HG03457 (cell line): ENCODE data around the gene LRP1.

Source experiments
- ATAC-seq: cut with Tn5 transposase; IDR thresholded peaks from one replicate; pipeline ENCODE4 v1.9.1; 2021; ENCODE audit warnings: moderate number of reproducible peaks; ENCODE audit not compliant: unreplicated experiment

Gene LRP1

GRCh38 chr12:57152639-57153038, 24.4 kb downstream of the LRP1 start:
- ATAC-seq: no peak

- ATAC-seq: no peak
Observed at GRCh38 chr12:57153415-57153997, 25.2 kb downstream of the LRP1 start.

GRCh38 chr12:57154076-57154475, 25.8 kb downstream of the LRP1 start:
- ATAC-seq: no peak

GRCh38 chr12:57154804-57155434, 26.6 kb downstream of the LRP1 start:
- ATAC-seq: no peak

GRCh38 chr12:57156701-57157403, 28.6 kb downstream of the LRP1 start:
- ATAC-seq: no peak

- no peak for ATAC-seq
Observed at GRCh38 chr12:57157588-57158173, 29.4 kb downstream of the LRP1 start.

- no peak for ATAC-seq
Observed at GRCh38 chr12:57158186-57158585, 29.9 kb downstream of the LRP1 start.

GRCh38 chr12:57158665-57159064, 30.4 kb downstream of the LRP1 start:
- ATAC-seq: no peak

- ATAC-seq: no peak
Observed at GRCh38 chr12:57159311-57159710, 31.0 kb downstream of the LRP1 start.

- no peak for ATAC-seq
Observed at GRCh38 chr12:57160040-57160439, 31.8 kb downstream of the LRP1 start.

- ATAC-seq: no peak
Observed at GRCh38 chr12:57160741-57161140, 32.5 kb downstream of the LRP1 start.

GRCh38 chr12:57161491-57161890, 33.2 kb downstream of the LRP1 start:
- no peak for ATAC-seq

- no peak for ATAC-seq
Observed at GRCh38 chr12:57162553-57163125, 34.4 kb downstream of the LRP1 start.

GRCh38 chr12:57164454-57164853, 36.2 kb downstream of the LRP1 start:
- no peak for ATAC-seq

GRCh38 chr12:57164966-57165625, 36.8 kb downstream of the LRP1 start:
- ATAC-seq: no peak

- ATAC-seq: no peak
Observed at GRCh38 chr12:57165741-57166140, 37.5 kb downstream of the LRP1 start.

GRCh38 chr12:57166971-57167371, 38.7 kb downstream of the LRP1 start:
- no peak for ATAC-seq

GRCh38 chr12:57168058-57168457, 39.8 kb downstream of the LRP1 start:
- ATAC-seq: no peak

- ATAC-seq: no peak
Observed at GRCh38 chr12:57169046-57169795, 40.9 kb downstream of the LRP1 start.

- no peak for ATAC-seq
Observed at GRCh38 chr12:57169969-57170368, 41.7 kb downstream of the LRP1 start.
